ENCODE data around the gene RAN.

DNA sequence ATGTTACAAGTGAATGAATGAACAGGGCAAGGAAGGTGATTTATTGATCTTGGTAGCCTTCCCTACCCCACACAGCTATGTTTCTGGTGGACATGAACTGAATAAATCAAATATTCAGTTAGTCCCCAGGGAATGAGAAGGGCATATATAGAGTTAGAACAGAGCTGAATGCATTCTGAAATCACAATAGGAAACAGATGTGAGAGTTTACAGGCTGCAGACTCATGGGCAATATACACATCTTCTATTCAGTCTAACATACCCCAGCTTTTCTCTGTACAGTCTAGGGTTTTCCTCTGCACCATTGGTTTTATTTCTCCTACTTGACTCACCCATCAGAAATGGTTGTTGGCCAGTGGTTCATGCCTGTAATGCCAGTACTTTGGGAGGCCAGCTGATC is 25.5 kb upstream of the RAN start:
- TF ChIP-seq, protein P1, sequence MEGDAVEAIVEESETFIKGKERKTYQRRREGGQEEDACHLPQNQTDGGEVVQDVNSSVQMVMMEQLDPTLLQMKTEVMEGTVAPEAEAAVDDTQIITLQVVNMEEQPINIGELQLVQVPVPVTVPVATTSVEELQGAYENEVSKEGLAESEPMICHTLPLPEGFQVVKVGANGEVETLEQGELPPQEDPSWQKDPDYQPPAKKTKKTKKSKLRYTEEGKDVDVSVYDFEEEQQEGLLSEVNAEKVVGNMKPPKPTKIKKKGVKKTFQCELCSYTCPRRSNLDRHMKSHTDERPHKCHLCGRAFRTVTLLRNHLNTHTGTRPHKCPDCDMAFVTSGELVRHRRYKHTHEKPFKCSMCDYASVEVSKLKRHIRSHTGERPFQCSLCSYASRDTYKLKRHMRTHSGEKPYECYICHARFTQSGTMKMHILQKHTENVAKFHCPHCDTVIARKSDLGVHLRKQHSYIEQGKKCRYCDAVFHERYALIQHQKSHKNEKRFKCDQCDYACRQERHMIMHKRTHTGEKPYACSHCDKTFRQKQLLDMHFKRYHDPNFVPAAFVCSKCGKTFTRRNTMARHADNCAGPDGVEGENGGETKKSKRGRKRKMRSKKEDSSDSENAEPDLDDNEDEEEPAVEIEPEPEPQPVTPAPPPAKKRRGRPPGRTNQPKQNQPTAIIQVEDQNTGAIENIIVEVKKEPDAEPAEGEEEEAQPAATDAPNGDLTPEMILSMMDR (conservative IDR thresholded peaks at IDR 0.05 in 1 of 2, IDR thresholded peaks at IDR 0.05 in 1 of 2; ENCODE audit: extremely low read depth in 1 of 2, insufficient read depth in 1 of 2, low read depth in 1 of 2, low read length in 2 of 2) = no peak
- no peak for TF ChIP-seq EZH2 (IDR thresholded peaks at IDR 0.05; ENCODE audit: borderline replicate concordance, low read length)

Measured in mammary epithelial cell (primary cell).